ENCODE results near the gene EEF1AKMT2.
"Not testable (repeated sequence)": the region's sequence is repeated elsewhere in the genome, so short reads cannot be mapped to it uniquely, and the experiment has no call there.

The EEF1AKMT2 gene

GRCh38 chr10:124791547-124792348 lies at the start of gene EEF1AKMT2:
TSS of gene EEF1AKMT2 (minus strand) at chr10:124791887. CDS start at chr10:124791833, 54 bp downstream.
- DNase-seq = peak; percentile 42

DNA sequence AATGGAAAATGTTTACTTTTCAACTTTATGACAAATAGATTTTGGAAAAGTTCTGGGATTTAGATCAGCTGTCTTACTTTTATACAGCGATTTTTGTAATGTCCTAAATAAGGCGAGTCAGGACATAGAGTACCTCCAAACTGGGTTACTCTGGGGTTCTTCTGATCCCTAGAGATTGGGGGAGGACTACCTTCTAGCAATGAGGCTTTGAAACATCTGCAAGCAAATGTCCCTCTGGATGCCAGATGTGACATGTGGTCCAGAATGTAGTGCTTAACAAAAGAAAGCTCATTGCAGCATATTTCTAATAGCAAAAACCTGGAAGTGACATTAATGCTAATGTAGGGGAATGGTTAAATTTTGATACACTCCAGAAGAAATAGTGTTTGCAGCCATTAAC lies 46.0 kb upstream of the EEF1AKMT2 start:
- DNase-seq = no peak

DNA sequence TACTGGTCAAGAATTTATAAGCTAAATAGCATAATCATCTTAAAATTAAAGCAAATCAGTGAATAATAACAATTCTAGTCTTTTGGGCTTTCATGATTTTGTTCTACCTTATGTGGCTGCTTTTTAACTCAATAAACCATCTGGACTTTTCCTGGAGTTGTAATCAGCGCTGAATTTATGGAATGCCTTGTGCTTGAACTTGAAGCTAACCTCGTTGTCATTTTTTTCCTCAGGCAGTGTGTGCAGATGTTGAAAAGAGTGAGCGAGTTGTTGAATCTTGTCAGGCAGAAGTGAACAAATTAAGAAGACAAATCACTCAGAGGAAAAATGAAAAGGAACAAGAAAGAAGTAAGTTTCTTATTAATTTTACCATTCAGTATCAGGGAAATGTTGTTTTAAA lies 39.4 kb upstream of the EEF1AKMT2 start:
- no peak for DNase-seq

DNA sequence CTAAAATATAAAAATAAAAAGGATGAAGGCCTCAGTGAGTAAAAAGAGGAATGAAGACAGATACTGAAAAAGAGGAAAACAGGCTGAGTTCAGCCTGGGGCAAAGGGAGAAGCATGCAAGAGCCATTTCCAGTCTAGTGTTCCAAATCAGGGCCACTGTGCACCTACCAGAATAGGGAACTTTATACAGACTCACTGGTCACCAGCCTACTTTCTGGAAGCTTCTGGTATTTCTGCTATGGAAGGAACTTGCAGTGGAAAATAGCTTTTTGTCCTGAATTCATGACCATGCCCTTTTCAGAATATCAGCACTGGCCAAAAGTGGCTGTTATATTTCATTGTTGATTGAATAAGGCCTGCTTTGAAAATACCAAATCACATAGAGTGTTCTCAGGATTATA lies 38.8 kb upstream of the EEF1AKMT2 start:
- DNase-seq = no peak

GRCh38 chr10:124829447-124830115 lies 37.9 kb upstream of the EEF1AKMT2 start:
- DNase-seq = no peak

- DNase-seq = no peak
These were observed 35.8 kb upstream of the EEF1AKMT2 start for GRCh38 chr10:124827474-124827873.

GRCh38 chr10:124826262-124826661 lies 34.6 kb upstream of the EEF1AKMT2 start:
- no peak for DNase-seq

DNA sequence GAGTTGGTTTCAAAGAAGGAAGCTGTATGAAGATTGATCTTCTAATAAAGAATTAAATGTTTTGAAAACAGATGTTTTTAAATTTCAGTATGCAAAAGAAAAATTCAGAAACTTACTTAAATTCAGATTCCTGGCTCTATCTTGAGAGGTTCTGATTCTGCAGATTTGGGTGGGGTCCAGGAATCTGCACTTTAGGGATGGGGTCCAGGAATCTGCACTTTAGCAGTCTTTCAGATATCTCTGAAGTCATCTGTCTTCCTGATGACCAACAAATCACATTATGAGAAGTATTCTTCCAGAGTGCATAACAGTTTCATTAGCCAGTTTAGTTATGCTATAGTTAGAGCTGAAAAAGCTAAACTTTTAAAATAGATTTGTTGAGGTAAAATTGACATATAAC lies 34.0 kb upstream of the EEF1AKMT2 start:
- DNase-seq = no peak

GRCh38 chr10:124824932-124825331 lies 33.2 kb upstream of the EEF1AKMT2 start:
- DNase-seq = not testable (repeated sequence)

DNA sequence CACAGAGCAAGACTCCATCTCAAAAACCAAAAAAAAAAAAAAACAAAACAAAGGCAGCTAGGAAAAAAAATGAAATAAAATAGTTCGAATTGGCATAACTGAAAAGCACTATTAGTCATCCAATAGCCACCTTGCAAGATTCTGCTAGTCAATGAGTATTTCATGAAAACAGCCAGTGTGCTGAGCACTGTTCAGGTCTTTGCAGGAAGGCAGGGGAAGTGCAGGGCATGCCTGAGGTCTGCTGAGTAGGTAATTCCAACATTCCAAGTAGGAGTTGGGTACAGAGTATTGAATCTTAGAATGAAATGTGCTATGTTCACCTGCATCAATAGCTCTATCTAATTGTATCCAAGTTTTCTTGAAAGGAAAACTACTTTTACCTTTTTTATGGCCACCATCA lies 32.8 kb upstream of the EEF1AKMT2 start:
- DNase-seq = no peak

- DNase-seq = no peak
These were observed 29.8 kb upstream of the EEF1AKMT2 start for GRCh38 chr10:124821520-124821919.

- no peak for DNase-seq
These were observed 28.4 kb upstream of the EEF1AKMT2 start for GRCh38 chr10:124820121-124820520.

DNA sequence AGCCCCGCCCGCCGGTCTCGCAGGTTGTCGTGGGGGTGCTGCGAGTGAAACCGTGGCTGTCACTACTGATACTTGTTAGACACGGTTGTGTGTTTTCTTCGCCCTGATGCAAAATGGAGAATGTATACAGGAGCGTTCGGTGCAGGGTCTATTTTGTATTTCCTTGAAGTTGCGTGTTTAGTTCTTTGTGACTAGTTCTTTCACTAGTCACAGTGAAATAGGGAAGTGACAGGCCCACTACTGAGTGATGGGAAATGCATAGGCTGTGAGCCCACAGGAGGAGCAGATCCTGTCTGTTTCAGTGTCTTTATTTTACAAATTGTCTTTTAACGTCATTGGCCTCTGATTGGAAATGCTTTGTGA lies 10.6 kb upstream of the EEF1AKMT2 start:
- no peak for DNase-seq

DNA sequence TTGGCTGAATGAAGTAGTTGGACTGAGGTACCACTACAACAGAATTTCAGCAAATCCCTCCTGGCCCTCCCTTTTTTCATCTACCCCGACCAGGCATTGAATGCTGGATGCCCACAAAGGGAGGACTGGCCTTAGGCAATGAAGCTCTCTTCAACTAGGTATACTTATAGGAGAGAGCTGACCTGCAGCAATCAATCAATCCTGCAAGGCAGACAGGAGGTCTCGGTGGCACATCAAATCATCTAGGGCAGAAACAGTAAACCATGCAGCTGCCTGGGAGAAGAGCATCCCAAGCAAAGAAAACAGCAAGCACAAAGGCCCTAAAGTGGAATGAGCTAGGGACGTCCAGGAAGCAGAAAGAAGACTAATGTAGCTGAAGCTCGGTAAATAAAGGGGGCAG lies 7.5 kb upstream of the EEF1AKMT2 start:
- DNase-seq = no peak

DNA sequence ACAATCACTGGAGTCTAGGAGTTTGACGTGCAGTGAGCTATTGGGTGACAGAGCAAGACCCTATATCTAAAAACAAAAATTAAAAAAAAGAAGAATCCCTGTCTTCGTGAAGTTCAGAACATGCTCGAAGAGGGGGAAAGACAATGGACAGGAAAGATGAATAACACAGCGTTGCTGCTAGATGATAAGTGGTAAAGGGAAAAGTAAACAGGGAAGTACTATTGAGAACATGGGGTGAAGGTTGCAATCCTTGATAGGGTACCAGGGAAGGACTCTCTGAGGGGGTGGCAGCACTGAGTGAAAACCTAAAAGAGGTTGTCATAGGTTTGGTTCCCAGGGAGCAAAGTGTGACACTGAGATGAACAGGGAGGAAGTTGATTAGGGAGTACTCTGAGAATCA lies 7.1 kb upstream of the EEF1AKMT2 start:
- DNase-seq = no peak

DNA sequence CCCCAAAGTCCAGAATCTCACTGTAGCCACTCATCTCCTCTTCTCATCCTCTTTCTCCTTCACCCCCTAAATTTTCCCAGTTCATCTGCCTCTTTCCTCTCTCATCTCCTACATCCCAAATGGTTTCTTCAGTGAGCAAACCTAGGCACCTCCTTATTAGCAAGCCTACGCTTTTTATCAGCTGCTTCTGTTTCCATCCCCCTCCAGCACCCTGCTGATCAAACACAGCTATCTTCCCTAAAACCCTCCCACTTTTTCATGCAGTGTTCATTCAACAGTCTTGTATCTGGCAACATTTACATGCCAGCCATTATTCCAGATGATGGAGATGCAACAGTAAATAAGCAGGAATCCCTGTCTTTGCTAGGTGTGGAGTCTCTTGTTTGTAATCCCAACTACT lies 6.7 kb upstream of the EEF1AKMT2 start:
- no peak for DNase-seq

- DNase-seq = no peak
These were observed 1.3 kb upstream of the EEF1AKMT2 start for GRCh38 chr10:124792998-124793352.

GRCh38 chr10:124782900-124783299 lies 8.8 kb downstream of the EEF1AKMT2 start:
- DNase-seq = not testable (repeated sequence)

DNA sequence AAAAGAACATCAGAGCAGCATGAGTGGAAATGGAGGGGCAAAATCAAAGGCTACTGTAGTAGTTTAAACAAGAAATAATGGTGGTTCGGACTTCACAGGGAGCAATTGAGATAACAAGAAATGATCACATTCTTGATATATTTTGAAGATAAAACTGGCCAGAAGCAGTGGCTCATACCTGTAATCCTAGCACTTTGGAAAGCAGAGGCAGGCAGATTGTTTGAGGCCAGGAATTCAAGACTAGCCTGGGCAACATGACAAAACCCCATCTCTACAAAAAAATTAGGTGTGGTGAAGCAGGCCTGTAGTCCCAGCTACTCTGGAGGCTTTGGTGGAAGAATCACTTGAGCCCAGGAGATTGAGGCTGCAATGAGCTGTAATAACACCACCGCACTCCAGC lies 22.9 kb downstream of the EEF1AKMT2 start:
- no peak for DNase-seq

- DNase-seq = no peak
These were observed 26.4 kb downstream of the EEF1AKMT2 start for GRCh38 chr10:124765256-124765655.

DNA sequence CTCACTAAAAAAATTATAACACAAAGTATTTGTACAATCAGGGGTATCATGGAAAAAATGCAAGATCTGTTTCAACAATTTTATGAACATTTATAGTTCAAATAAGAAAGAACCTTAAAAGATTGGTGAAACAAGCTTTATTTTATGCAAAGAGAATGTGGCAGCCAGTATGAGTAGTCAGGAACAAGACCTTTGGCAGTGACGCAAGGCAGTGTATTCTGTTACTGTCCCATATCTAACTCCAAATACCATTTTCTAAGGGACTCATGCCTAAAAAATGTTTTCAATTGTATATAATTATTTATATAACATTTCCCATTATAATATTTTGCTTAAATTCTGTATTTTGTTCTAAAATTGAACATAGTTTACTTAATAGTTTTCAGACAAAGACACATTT lies 28.4 kb downstream of the EEF1AKMT2 start:
- no peak for DNase-seq

DNA sequence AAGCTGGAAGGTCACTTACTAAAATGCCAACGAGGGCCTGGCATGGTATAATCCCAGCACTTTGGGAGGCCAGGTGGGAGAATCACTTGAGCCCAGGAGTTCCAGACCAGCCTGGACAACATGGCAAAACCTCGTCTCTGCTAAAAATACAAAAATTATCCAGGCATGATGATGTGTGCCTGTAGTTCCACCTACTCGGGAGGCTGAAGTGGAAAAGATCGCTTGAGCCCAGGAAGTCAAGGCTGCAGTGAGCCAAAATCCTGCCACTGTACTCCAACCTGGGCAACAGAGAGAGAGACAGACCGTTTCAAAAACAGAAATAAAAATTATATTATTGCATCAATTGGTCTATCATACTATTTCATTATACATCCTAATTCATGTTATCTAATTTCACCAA lies 29.4 kb downstream of the EEF1AKMT2 start:
- no peak for DNase-seq

DNA sequence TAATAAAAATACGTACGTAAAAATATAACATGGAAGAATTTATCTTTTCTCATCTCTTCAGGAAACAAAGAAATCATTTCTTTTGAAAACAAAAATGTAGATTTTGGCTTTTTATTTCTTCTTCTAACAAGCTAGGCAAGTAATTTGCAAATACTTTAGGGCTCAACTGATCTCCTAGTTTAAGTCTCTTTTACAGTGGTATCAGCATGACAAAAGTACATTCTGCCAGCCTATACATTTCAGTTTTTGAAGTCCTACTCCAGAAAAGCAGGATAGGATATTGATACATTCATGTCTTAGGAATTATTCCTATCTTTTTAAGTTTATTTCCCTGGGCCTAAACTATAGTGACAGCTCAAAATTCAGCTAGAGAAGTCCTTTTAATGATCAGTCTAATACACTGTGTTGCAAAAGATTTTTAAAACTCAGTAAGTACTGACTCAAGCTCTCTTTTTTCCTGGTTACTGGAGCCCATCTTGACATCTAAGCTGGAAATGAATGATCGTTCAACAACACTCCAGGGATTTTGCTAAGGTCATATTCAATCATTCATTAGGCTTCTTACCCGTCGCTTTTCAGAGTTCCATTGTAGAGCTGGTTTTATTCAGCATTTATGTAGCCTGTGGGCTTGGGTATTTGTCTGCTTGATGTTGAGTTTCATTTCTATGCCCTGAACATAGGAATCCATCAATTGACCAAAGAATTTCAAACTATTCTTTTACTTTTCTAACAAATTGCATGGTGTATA lies 35.4 kb downstream of the EEF1AKMT2 start:
- DNase-seq = no peak

DNA sequence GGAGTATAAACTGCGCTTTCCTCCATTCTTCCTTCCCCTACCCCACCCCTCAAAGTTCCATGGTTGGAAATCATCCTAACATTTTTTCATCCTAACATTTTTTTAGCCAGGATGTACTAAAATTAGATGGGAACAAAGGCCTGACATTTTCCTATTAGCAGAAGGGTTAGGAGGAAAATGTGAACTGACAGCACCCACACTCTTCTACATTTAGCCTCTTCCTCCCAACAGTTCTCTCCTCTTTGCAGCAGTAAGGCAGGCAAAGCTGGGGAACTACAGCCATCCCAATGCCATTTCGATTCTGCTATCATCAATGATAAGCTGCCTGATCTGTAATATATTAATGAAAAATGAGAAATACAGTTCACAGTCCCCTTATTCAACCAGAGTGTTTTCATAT lies 36.1 kb downstream of the EEF1AKMT2 start:
- no peak for DNase-seq

Data from NCI-H2107 (cell line).